ENCODE data around the gene NUMB. TPM values are rescaled to one million over a fixed set of nuclear protein-coding genes. Genes with fewer than 3 reads are reported as not detected.
A peak's percentile ranks its signal among the peaks of the same experiment; 100 is the strongest.

NUMB gene
- total RNA-seq, 2 experiments from 2014 or later: 18.6 to 87.8 TPM

DNA sequence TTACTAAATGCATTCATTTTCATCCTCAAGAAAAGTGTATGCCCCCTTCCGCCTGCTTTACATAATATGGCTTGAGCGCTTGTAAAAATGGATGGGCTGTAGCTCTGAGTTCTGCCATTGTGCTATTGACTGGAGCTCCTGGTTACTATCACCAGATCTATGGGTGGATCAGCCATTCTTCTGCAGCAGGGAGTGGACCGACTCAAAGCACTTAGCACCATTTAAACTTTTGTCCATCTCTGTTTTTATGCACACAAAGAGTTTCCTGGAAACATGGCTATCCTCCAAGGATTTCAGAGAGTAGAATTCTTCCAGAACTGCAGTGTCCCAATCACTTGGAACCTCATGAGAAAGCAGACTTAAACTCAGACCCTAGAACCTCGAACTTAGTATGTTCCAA is 4.5 kb upstream of the NUMB start:
- Histone ChIP-seq H3K79me2 (ENCODE audit: insufficient read depth, low read depth, low read length) (peaks cover 2% of the 10 kb centered on the region; the same call in 1 of the 2 replicates), H3K4me3 (ENCODE audit: low read depth, low read length, poor library complexity, severe bottlenecking) (no peak overlapping the region), H3K27ac (ENCODE audit: low read depth, low read length, poor library complexity, severe bottlenecking) (no peak overlapping the region), H4K20me1 (ENCODE audit: insufficient read depth, low read length) (no peaks in the 10 kb centered on the region), H3K36me3 (ENCODE audit: insufficient read depth, low read length) (no peaks in the 10 kb centered on the region), H2AFZ (ENCODE audit: low read length) (peak overlapping the region; percentile 40; the same call in 1 of the 2 replicates), H3K9me3 (ENCODE audit: low read length) (no peaks in the 10 kb centered on the region), H3K4me1 (ENCODE audit: insufficient read depth, low read length, poor library complexity, severe bottlenecking) (peaks cover 67% of the 10 kb centered on the region), H3K4me2 (ENCODE audit: low read length) (no peak overlapping the region), H3K9me2 (ENCODE audit: insufficient read depth, low read length) (no peaks in the 10 kb centered on the region)
- POLR2A ChIA-PET: interaction anchor here (0.7 to 1.9 kb wide), 6 partner anchors 8 to 572 kb away, joined by 3 to 8 read pairs (median 3); no protein-coding TSS in a partner anchor
- intact Hi-C loops (cut with micrococcal nuclease; ENCODE audit: unreplicated experiment): no loop called here
- BruUV-seq (replicated peaks): no TSS peak
- DNase-seq (ENCODE audit: low spot score): no peak
- TF ChIP-seq EZH2phosphoT487 (IDR thresholded peaks at IDR 0.05; ENCODE audit: borderline replicate concordance, low read depth, low read length) (no peak), CTCF (conservative IDR thresholded peaks at IDR 0.05; ENCODE audit: low read length) (no peak)
- CTCF ChIA-PET (ENCODE audit: unreplicated experiment): interaction anchor here (1.5 kb wide), 1 partner anchor 166 kb away, joined by 3 read pairs; no protein-coding TSS in a partner anchor

DNA sequence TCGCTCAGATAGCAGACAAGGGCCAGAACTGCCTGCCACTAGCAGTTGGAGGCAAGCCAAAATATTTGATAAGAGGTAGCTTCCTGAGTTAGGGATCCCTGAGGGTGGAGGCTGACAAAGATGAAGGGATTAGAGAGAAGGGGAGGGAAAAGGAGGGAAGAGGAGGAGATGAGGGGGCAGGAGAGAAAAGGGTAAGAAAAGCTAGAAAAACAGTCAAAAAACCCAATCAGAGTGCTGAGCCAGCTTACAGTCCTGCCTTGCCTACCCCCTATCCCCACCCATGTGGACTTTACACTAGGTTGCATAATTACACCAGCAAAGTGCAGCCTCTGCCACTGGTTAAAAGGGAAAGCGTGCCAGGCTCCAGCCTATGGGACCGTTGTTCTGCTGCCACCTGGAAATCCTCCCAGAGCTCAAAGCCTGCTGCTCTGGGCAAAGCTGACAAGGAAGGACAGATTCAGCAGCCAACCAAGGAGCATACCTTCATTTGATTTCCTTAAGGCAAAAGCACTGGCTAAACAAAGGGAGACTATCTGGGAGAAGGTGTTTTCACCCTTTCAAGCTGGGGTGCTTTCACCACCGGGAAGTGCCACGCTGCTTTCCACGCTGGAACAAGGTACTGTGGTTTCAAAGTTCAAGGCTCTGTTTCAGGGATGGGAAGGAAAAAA is 3.8 kb upstream of the NUMB start:
- Histone ChIP-seq H3K9me3 (ENCODE audit: low read length) (no peaks in the 10 kb centered on the region), H3K27ac (ENCODE audit: low read depth, low read length, poor library complexity, severe bottlenecking) (no peak overlapping the region), H4K20me1 (ENCODE audit: insufficient read depth, low read length) (no peaks in the 10 kb centered on the region), H3K9me2 (ENCODE audit: insufficient read depth, low read length) (no peaks in the 10 kb centered on the region), H3K4me2 (ENCODE audit: low read length) (peak overlapping the region; percentile 20; the same call in 1 of the 2 replicates), H3K79me2 (ENCODE audit: insufficient read depth, low read depth, low read length) (peaks cover 9% of the 10 kb centered on the region; the same call in 1 of the 2 replicates), H3K36me3 (ENCODE audit: insufficient read depth, low read length) (no peaks in the 10 kb centered on the region), H2AFZ (ENCODE audit: low read length) (peak overlapping the region; percentile 81; the same call in 1 of the 2 replicates), H3K4me1 (ENCODE audit: insufficient read depth, low read length, poor library complexity, severe bottlenecking) (peaks cover 67% of the 10 kb centered on the region), H3K4me3 (ENCODE audit: low read depth, low read length, poor library complexity, severe bottlenecking) (no peak overlapping the region)
- intact Hi-C loops (cut with micrococcal nuclease; ENCODE audit: unreplicated experiment): no loop called here
- TF ChIP-seq EZH2phosphoT487 (IDR thresholded peaks at IDR 0.05; ENCODE audit: borderline replicate concordance, low read depth, low read length): no peak
- TF ChIP-seq CTCF (conservative IDR thresholded peaks at IDR 0.05; ENCODE audit: low read length): no peak
- BruUV-seq (replicated peaks): no TSS peak
- ChIA-PET CTCF (ENCODE audit: unreplicated experiment) (no interaction called here), POLR2A (interaction anchor here (0.9 to 1.9 kb wide), 5 partner anchors 7 to 40 kb away, joined by 3 to 8 read pairs (median 3); no protein-coding TSS in a partner anchor)
- no peak for DNase-seq (ENCODE audit: low spot score)
